Measurements from ENCODE around the gene KCNK4.
A peak's percentile ranks its signal among the peaks of the same experiment; 100 is the strongest.

KCNK4 gene

DNA sequence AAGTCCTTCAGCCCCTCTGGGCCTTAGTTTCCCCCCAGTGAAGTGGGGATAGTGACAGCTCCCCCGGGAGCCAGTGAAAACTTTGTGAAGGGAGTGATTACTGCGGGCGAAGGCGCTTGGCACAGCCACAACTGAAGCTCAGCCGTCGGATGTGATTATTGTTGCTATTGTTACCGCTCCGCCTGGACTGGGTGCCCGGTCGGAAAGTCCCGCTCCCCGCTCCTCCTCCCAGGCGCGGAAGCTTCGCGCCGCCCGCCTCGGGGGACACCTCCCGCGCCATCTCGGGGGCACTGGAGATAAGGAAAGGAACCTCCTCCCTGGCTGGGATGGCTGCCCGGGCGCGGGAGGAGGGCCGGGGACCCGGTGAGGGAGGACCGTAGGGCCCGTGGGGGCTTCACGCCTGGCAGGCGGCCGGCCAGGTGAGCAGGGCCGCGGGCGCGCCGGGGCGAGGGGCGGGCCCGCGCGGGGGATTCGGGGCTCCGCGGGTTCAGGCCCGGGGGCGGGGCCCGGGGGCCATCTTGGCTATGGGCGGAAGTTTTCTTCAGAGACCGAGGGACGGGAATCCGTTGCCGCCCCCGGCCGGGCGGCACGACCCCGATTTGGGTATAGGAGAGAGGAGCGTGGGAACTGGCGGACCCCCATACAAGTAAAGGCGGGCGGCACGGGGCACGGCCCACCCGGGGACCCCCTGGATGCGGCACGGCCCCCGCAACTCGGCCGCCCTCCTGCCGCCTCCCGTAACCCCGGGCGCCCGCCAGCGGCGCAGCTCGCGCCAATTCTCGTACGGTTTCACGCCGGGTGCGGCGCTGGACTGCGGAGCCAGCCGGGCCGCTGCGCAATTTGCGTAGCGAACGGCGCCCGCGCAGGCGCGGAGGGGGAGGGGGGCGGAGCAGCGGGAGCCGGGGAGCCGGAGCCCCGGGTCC, 5.9 kb upstream of the KCNK4 start, which contains the start of gene GPR137:
GPR137 (plus strand) TSS at position 887 of the 923 bp plus-strand sequence. CDS start 677 bp downstream, outside the sequence.
- Histone ChIP-seq H2AFZ (ENCODE audit: low read length) (peak within 1 kb of the TSS; percentile 95), H3K36me3 (ENCODE audit: insufficient read depth, low read length) (no peaks in the 10 kb centered on the region), H3K9ac (ENCODE audit: low read depth, low read length, poor library complexity, severe bottlenecking) (peak within 1 kb of the TSS; percentile 87), H3K9me3 (ENCODE audit: insufficient read depth, low read depth, low read length) (no peaks in the 10 kb centered on the region), H4K20me1 (ENCODE audit: insufficient read depth, low read length, poor library complexity, severe bottlenecking) (no peaks in the 10 kb centered on the region), H3K79me2 (ENCODE audit: insufficient read depth, low read length) (peaks cover 10% of the 10 kb centered on the region; the same call in 1 of the 2 replicates), H3K4me2 (ENCODE audit: low read depth, low read length, poor library complexity, severe bottlenecking) (peak within 1 kb of the TSS; percentile 96), H3F3A (ENCODE audit: low read depth) (no peaks in the 10 kb centered on the region), H3K9me2 (replicated peaks; ENCODE audit: low read depth, low read length) (no peaks in the 10 kb centered on the region), H3K27me3 (ENCODE audit: insufficient read depth, low read length, poor library complexity, severe bottlenecking) (no peaks in the 10 kb centered on the region), H3K4me3 (ENCODE audit: low read length, poor library complexity, severe bottlenecking) (peak within 1 kb of the TSS; percentile 99), H3K4me1 (ENCODE audit: insufficient read depth, low read length, poor library complexity, severe bottlenecking) (peaks cover 8% of the 10 kb centered on the region)
- TF ChIP-seq EZH2phosphoT487 (IDR thresholded peaks at IDR 0.05; ENCODE audit: borderline replicate concordance) = no peak
- TF ChIP-seq, protein P1, sequence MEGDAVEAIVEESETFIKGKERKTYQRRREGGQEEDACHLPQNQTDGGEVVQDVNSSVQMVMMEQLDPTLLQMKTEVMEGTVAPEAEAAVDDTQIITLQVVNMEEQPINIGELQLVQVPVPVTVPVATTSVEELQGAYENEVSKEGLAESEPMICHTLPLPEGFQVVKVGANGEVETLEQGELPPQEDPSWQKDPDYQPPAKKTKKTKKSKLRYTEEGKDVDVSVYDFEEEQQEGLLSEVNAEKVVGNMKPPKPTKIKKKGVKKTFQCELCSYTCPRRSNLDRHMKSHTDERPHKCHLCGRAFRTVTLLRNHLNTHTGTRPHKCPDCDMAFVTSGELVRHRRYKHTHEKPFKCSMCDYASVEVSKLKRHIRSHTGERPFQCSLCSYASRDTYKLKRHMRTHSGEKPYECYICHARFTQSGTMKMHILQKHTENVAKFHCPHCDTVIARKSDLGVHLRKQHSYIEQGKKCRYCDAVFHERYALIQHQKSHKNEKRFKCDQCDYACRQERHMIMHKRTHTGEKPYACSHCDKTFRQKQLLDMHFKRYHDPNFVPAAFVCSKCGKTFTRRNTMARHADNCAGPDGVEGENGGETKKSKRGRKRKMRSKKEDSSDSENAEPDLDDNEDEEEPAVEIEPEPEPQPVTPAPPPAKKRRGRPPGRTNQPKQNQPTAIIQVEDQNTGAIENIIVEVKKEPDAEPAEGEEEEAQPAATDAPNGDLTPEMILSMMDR (conservative IDR thresholded peaks at IDR 0.05; ENCODE audit: low read length) = no peak

DNA sequence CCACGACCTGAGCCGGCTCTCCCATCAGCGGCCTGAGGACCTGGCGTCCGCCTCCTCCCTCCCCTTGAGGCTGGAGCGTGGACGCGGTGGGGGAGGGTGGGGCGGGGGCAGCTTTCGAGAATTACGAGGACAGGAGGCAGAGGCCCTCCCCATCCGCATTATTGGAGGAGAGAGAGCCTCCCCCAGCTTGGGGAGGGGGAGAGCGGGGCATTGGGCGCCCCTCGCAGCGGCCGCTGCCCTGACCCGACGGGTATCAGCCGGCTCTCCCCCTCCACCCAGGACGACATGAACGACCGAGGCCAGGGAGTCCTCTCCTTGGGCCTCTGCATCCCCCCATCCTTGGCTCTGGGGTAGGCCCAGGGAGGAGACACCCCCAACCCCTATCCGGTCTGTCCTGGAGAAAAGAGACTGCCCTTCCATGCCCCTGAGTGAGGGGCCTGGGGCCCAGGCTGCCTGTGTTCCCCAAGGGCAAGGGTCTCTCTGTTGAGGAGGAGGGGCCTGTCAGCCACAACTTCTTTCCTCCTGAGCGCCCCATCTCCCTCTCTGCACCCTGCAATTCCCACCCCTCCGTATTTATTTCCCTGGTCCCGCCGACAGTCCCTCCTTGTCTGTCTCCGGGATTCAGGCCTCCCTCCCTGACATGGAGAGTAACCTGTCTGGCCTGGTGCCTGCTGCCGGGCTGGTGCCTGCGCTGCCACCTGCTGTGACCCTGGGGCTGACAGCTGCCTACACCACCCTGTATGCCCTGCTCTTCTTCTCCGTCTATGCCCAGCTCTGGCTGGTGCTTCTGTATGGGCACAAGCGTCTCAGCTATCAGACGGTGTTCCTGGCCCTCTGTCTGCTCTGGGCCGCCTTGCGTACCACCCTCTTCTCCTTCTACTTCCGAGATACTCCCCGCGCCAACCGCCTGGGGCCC, 5.0 kb upstream of the KCNK4 start:
- H2AFZ ChIP-seq (ENCODE audit: low read length) = peak overlapping the region; percentile 95

DNA sequence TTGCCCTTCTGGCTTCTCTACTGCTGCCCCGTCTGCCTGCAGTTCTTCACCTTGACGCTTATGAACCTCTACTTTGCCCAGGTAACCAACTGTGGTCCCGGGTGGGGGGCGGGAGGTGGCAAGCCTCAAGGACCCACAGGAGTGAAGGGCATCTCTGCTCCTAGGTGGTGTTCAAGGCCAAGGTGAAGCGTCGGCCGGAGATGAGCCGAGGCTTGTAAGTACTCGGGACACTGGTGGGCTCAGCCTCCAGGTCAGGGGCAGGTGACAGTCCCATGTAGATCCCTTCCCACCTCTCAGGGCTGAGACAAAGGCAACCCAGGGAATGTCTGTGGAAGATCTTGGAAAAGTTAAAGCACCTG, 4.3 kb upstream of the KCNK4 start:
- Histone ChIP-seq H3K36me3 (ENCODE audit: insufficient read depth, low read length) (no peaks in the 10 kb centered on the region), H3K9me2 (replicated peaks; ENCODE audit: low read depth, low read length) (no peaks in the 10 kb centered on the region), H3K4me1 (ENCODE audit: insufficient read depth, low read length, poor library complexity, severe bottlenecking) (peaks cover 8% of the 10 kb centered on the region), H3K27me3 (ENCODE audit: insufficient read depth, low read length, poor library complexity, severe bottlenecking) (no peaks in the 10 kb centered on the region), H4K20me1 (ENCODE audit: insufficient read depth, low read length, poor library complexity, severe bottlenecking) (no peaks in the 10 kb centered on the region), H3K4me3 (ENCODE audit: low read length, poor library complexity, severe bottlenecking) (peak overlapping the region; percentile 99), H3K4me2 (ENCODE audit: low read depth, low read length, poor library complexity, severe bottlenecking) (peak overlapping the region; percentile 96), H3K9me3 (ENCODE audit: insufficient read depth, low read depth, low read length) (no peaks in the 10 kb centered on the region), H3K79me2 (ENCODE audit: insufficient read depth, low read length) (peaks cover 10% of the 10 kb centered on the region; the same call in 1 of the 2 replicates), H3F3A (ENCODE audit: low read depth) (no peaks in the 10 kb centered on the region), H3K9ac (ENCODE audit: low read depth, low read length, poor library complexity, severe bottlenecking) (peak overlapping the region; percentile 87), H2AFZ (ENCODE audit: low read length) (no peak overlapping the region)
- TF ChIP-seq EZH2phosphoT487 (IDR thresholded peaks at IDR 0.05; ENCODE audit: borderline replicate concordance) = no peak
- TF ChIP-seq, protein P1 (conservative IDR thresholded peaks at IDR 0.05; ENCODE audit: low read length) = no peak

More for the DNA sequence above, 5.0 kb upstream of the KCNK4 start:
- peak overlapping the region; percentile 87 for H3K9ac ChIP-seq (ENCODE audit: low read depth, low read length, poor library complexity, severe bottlenecking)
- TF ChIP-seq, protein P1 (conservative IDR thresholded peaks at IDR 0.05; ENCODE audit: low read length) = peak; percentile 60
- TF ChIP-seq EZH2phosphoT487 (IDR thresholded peaks at IDR 0.05; ENCODE audit: borderline replicate concordance) = no peak
- H3K4me3 ChIP-seq (ENCODE audit: low read length, poor library complexity, severe bottlenecking) = peak overlapping the region; percentile 99
- H3K27me3 ChIP-seq (ENCODE audit: insufficient read depth, low read length, poor library complexity, severe bottlenecking) = no peaks in the 10 kb centered on the region
- H3K4me1 ChIP-seq (ENCODE audit: insufficient read depth, low read length, poor library complexity, severe bottlenecking) = peaks cover 8% of the 10 kb centered on the region
- H3K9me3 ChIP-seq (ENCODE audit: insufficient read depth, low read depth, low read length) = no peaks in the 10 kb centered on the region
- peak overlapping the region; percentile 96 for H3K4me2 ChIP-seq (ENCODE audit: low read depth, low read length, poor library complexity, severe bottlenecking)
- H4K20me1 ChIP-seq (ENCODE audit: insufficient read depth, low read length, poor library complexity, severe bottlenecking) = no peaks in the 10 kb centered on the region
- H3K9me2 ChIP-seq (replicated peaks; ENCODE audit: low read depth, low read length) = no peaks in the 10 kb centered on the region
- peaks cover 10% of the 10 kb centered on the region; the same call in 1 of the 2 replicates for H3K79me2 ChIP-seq (ENCODE audit: insufficient read depth, low read length)
- no peaks in the 10 kb centered on the region for H3F3A ChIP-seq (ENCODE audit: low read depth)
- H3K36me3 ChIP-seq (ENCODE audit: insufficient read depth, low read length) = no peaks in the 10 kb centered on the region

Data from Loucy (cell line).